H1 (cell line): ENCODE measurements around the gene KEL. TPM values are rescaled to one million over a fixed set of nuclear protein-coding genes. Genes with fewer than 3 reads are reported as not detected.

ENCODE experiments used
- CTCF ChIA-PET: fragments of 300-600 bp; sonication (Branson Sonifier 250); formaldehyde crosslinking; loops from one replicate; lab custom pipeline; 2021; ENCODE audit not compliant: partially characterized antibody; lab: Charles Lee
- POLR2A ChIA-PET: fragments of 300-600 bp; sonication (Branson Sonifier 250); formaldehyde crosslinking; loops from one replicate; lab custom pipeline; 2021; ENCODE audit warnings: inconsistent platforms; ENCODE audit not compliant: partially characterized antibody; lab: Charles Lee
- DNase-seq, 2 experiments: peaks; one replicate each; pipeline versions ENCODE4 v3.0.0 to v3.0.0-alpha.2; 2010 to 2022; ENCODE audit warnings: low spot score in 2 of 2, low read depth in 1 of 2, mixed read lengths in 1 of 2
- FAIRE-seq: peaks from 2 replicates; lab custom pipeline; 2011; peaks lifted over from hg19 to GRCh38; lab: Jason Lieb, UNC
- H2AFZ ChIP-seq: 2 replicates; pipeline ENCODE4 v1.8.1; 2012; ENCODE audit warnings: low read length, inconsistent platforms
- H2AK5ac ChIP-seq: 2 replicates; pipeline ENCODE4 v1.6.1; 2013; ENCODE audit warnings: low read depth, low read length
- H2BK120ac ChIP-seq: replicated peaks from 2 replicates; pipeline ENCODE3; 2013; ENCODE audit warnings: low read depth, low read length, inconsistent platforms
- H2BK12ac ChIP-seq: 2 replicates; pipeline ENCODE4 v1.6.1; 2013; ENCODE audit warnings: low read depth, low read length
- H2BK15ac ChIP-seq: 2 replicates; pipeline ENCODE4 v1.6.1; 2013; ENCODE audit warnings: low read length
- H2BK20ac ChIP-seq: 2 replicates; pipeline ENCODE4 v1.6.1; 2013; ENCODE audit warnings: low read length
- H2BK5ac ChIP-seq: 2 replicates; pipeline ENCODE4 v1.6.1; 2013; ENCODE audit warnings: low read depth, low read length
- H3K14ac ChIP-seq: 2 replicates; pipeline ENCODE4 v1.6.1; 2013; ENCODE audit warnings: inconsistent platforms; ENCODE audit not compliant: insufficient read length
- H3K18ac ChIP-seq: 2 replicates; pipeline ENCODE4 v1.6.1; 2013; ENCODE audit warnings: low read length; ENCODE audit errors: extremely low read depth
- H3K23ac ChIP-seq: 2 replicates; pipeline ENCODE4 v1.6.1; 2013; ENCODE audit warnings: inconsistent platforms; ENCODE audit not compliant: insufficient read length
- H3K23me2 ChIP-seq: 2 replicates; pipeline ENCODE4 v1.6.1; 2013; ENCODE audit warnings: low read depth, low read length
- H3K27ac ChIP-seq: 2 replicates; pipeline ENCODE4 v1.6.1; 2011; ENCODE audit warnings: low read depth, low read length, inconsistent platforms
- H3K27me3 ChIP-seq, 4 experiments: replicated peaks in 1 of 4; 1 replicate in 1 of 4; 2 replicates in 3 of 4; pipeline versions ENCODE4 v1.6.1 to v1.8.1; 2011 to 2013; ENCODE audit warnings: low read length in 3 of 4, mild to moderate bottlenecking in 3 of 4, inconsistent platforms in 2 of 4, mixed read lengths in 2 of 4, moderate library complexity in 1 of 4; ENCODE audit not compliant: control insufficient read depth in 3 of 4, insufficient read depth in 3 of 4; ENCODE audit errors: extremely low read depth in 1 of 4
- H3K36me3 ChIP-seq, 4 experiments: 2 replicates each; pipeline versions ENCODE4 v1.6.1 to v1.8.1; 2011 to 2013; ENCODE audit warnings: mild to moderate bottlenecking in 4 of 4, low read length in 3 of 4, moderate library complexity in 2 of 4, control low read depth in 1 of 4, inconsistent platforms in 1 of 4; ENCODE audit not compliant: insufficient read depth in 4 of 4, control insufficient read depth in 2 of 4
- H3K4ac ChIP-seq: replicated peaks from 2 replicates; pipeline ENCODE3; 2013; ENCODE audit warnings: low read length, low read depth, mixed read lengths, inconsistent platforms; ENCODE audit not compliant: insufficient read length
- H3K4me1 ChIP-seq, 4 experiments: replicated peaks in 1 of 4; 1 replicate in 1 of 4; 2 replicates in 3 of 4; pipeline versions ENCODE4 v1.6.1 to v1.8.1; 2011 to 2013; ENCODE audit warnings: low read length in 3 of 4, inconsistent platforms in 2 of 4, mixed read lengths in 1 of 4; ENCODE audit not compliant: insufficient read depth in 4 of 4, control insufficient read depth in 3 of 4
- H3K4me2 ChIP-seq, 2 experiments: 2 replicates each; pipeline versions ENCODE4 v1.6.1 to v1.8.1; 2011 to 2013; ENCODE audit warnings: low read depth in 2 of 2, low read length in 2 of 2, control low read depth in 1 of 2, inconsistent platforms in 1 of 2, mild to moderate bottlenecking in 1 of 2; ENCODE audit not compliant: insufficient read depth in 1 of 2
- H3K4me3 ChIP-seq, 4 experiments: fragments of 200-600, 300-600 bp in 1 of 4; sonication (generic), shearing (Covaris generic), sonication (Bioruptor Twin) in 1 of 4; 2 replicates each; pipeline versions ENCODE4 v1.5.1 to v1.8.1; 2011 to 2016; ENCODE audit warnings: low read length in 4 of 4, low read depth in 3 of 4, control low read depth in 2 of 4, inconsistent platforms in 2 of 4, mild to moderate bottlenecking in 2 of 4, mixed read lengths in 1 of 4, moderate library complexity in 1 of 4; ENCODE audit not compliant: insufficient read depth in 2 of 4; ENCODE audit errors: extremely low read depth in 1 of 4
- H3K56ac ChIP-seq: replicated peaks from 2 replicates; pipeline ENCODE3; 2013; ENCODE audit warnings: low read depth, mild to moderate bottlenecking, mixed read lengths, low read length, inconsistent platforms; ENCODE audit not compliant: insufficient read length
- H3K79me1 ChIP-seq: 2 replicates; pipeline ENCODE4 v1.6.1; 2013; ENCODE audit warnings: low read depth, low read length, control low read depth
- H3K79me2 ChIP-seq, 2 experiments: 2 replicates each; pipeline versions ENCODE4 v1.6.1 to v1.8.1; 2012 to 2013; ENCODE audit warnings: low read length in 2 of 2, mild to moderate bottlenecking in 2 of 2, inconsistent platforms in 1 of 2; ENCODE audit not compliant: insufficient read depth in 2 of 2, control insufficient read depth in 1 of 2
- H3K9ac ChIP-seq, 4 experiments: replicated peaks in 1 of 4; 1 replicate in 1 of 4; 2 replicates in 3 of 4; pipeline versions ENCODE4 v1.6.1 to v1.8.1; 2011 to 2013; ENCODE audit warnings: low read depth in 3 of 4, low read length in 3 of 4, control low read depth in 2 of 4, mild to moderate bottlenecking in 2 of 4, moderate library complexity in 2 of 4, inconsistent platforms in 1 of 4; ENCODE audit errors: extremely low read depth in 1 of 4
- H3K9me3 ChIP-seq, 2 experiments: 2 replicates each; pipeline versions ENCODE4 v1.6.1 to v1.8.1; 2012 to 2013; ENCODE audit warnings: mild to moderate bottlenecking in 2 of 2, moderate library complexity in 2 of 2, control low read depth in 1 of 2, inconsistent platforms in 1 of 2, low read depth in 1 of 2, low read length in 1 of 2, mixed read lengths in 1 of 2; ENCODE audit not compliant: insufficient read depth in 2 of 2
- H4K20me1 ChIP-seq, 2 experiments: replicated peaks in 1 of 2; 2 replicates each; pipeline versions ENCODE3 to v1.8.1; 2011 to 2013; ENCODE audit warnings: inconsistent platforms in 2 of 2, low read length in 2 of 2, mild to moderate bottlenecking in 1 of 2; ENCODE audit not compliant: insufficient read depth in 2 of 2, control insufficient read depth in 1 of 2
- H4K5ac ChIP-seq: 2 replicates; pipeline ENCODE4 v1.6.1; 2013; ENCODE audit warnings: low read length, low read depth, mixed read lengths, inconsistent platforms; ENCODE audit not compliant: insufficient read length
- H4K8ac ChIP-seq: 2 replicates; pipeline ENCODE4 v1.8.0; 2013; ENCODE audit warnings: mild to moderate bottlenecking, moderate library complexity, low read length, inconsistent platforms; ENCODE audit not compliant: insufficient read depth; ENCODE audit errors: extremely low read depth
- H4K91ac ChIP-seq: replicated peaks from 2 replicates; pipeline ENCODE3; 2013; ENCODE audit warnings: low read length, mixed read lengths, inconsistent platforms; ENCODE audit not compliant: insufficient read length
- BRCA1 ChIP-seq: IDR thresholded peaks from 2 replicates; pipeline ENCODE4 v1.6.1; 2012; ENCODE audit warnings: low read depth, low read length, improper control_type of control experiment
- CBX5 ChIP-seq: fragments of 300-800, 300-1000 bp; sonication (generic); IDR thresholded peaks from 2 replicates; pipeline ENCODE4 v1.7.1; 2016; ENCODE audit warnings: antibody characterized with exemption, low read length, low read depth
- CHD1 ChIP-seq: IDR thresholded peaks from 2 replicates; pipeline ENCODE4 v1.6.1; 2012; ENCODE audit warnings: low read depth, low read length, improper control_type of control experiment
- GTF2F1 ChIP-seq: IDR thresholded peaks from 2 replicates; pipeline ENCODE4 v1.6.1; 2012; ENCODE audit warnings: low read depth, low read length, improper control_type of control experiment, borderline replicate concordance
- POLR2A ChIP-seq, 2 experiments: IDR thresholded peaks; 1 replicate in 1 of 2; 2 replicates in 1 of 2; pipeline ENCODE4 v1.6.1; 2011; ENCODE audit warnings: low read depth in 2 of 2, low read length in 2 of 2, mild to moderate bottlenecking in 2 of 2; ENCODE audit errors: control extremely low read depth in 1 of 2
- SIN3A ChIP-seq, 2 experiments: IDR thresholded peaks in 1 of 2; conservative IDR thresholded peaks in 1 of 2; 2 replicates each; pipeline ENCODE4 v1.6.1; 2011 to 2012; ENCODE audit warnings: low read length in 2 of 2, improper control_type of control experiment in 1 of 2, low read depth in 1 of 2, mild to moderate bottlenecking in 1 of 2
- TAF1 ChIP-seq: IDR thresholded peaks from 2 replicates; pipeline ENCODE4 v1.6.1; 2011; ENCODE audit warnings: mild to moderate bottlenecking, low read depth, low read length
- WGBS, 2 experiments: shearing (Covaris generic) in 1 of 2; methylation state at CpG; one replicate each; pipeline versions ENCODE4 v1.1.6 to v1.1.7; 2013 to 2015; ENCODE audit warnings: low lambda C conversion rate in 2 of 2, mixed read lengths in 2 of 2, inconsistent platforms in 1 of 2, low coverage in 1 of 2, missing lambda C conversion rate in 1 of 2; ENCODE audit not compliant: insufficient replicate concordance in 2 of 2, insufficient coverage in 1 of 2, insufficient read length in 1 of 2; ENCODE audit errors: extremely low coverage in 1 of 2, missing lambda C conversion rate in 1 of 2; 5-methylcytosine and 5-hydroxymethylcytosine counted together
- polyA plus RNA-seq, 7 experiments: library from polyadenylated mRNA; depleted of rRNA in 3 of 7; stranded (reverse) in 5 of 7; unstranded in 2 of 7; fragments of >200 nt in 5 of 7; fragments of 200-250 nt in 2 of 7; gene quantifications; 1 replicate in 5 of 7; 2 replicates in 1 of 7; 4 replicates in 1 of 7; pipeline versions ENCODE4 v1.2.1 to v1.2.3, GENCODE V29; 2011 to 2013; ENCODE audit warnings: missing spikeins in 2 of 7, mixed read lengths in 2 of 7
- total RNA-seq: library from RNA; stranded (reverse); fragmentation: NEBNext Ultra II Directional; extraction: Animal tissue kit (Norgen Biotek cat#: 25700); gene quantifications from 2 replicates; pipeline ENCODE4 v1.2.1, GENCODE V29; 2021

KEL gene
- total and polyA plus RNA-seq, 2 of the 8 experiments (the other 6 are each of a cell fraction or from before 2014, with no cell fraction given), result 1.8 to 1.9 TPM

DNA sequence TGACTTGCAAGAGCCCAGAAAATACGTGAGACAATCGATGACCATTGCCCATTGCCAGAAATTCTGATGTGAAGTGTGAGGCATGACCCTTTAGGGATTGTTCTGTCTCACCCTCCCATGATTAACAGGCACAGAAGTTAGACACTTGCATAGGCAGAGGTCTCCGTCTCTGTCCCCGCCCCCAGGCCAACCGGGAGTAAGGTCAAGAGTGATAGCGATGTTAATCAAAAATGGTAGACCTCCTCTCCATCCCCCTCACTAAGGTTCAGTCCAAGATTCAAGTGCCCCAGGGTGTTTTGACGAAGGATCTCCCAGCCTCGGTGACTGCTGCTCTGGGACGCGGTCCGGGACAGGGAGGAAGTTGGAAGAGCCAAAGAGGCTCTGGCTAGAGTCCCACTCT lies 53.9 kb downstream of the KEL start:
- POLR2A ChIA-PET, result interaction anchor here (1.3 kb wide), 1 partner anchor 9 kb away, joined by 4 read pairs; no protein-coding TSS in a partner anchor
- no peak for FAIRE-seq
- no peak overlapping the region for H2BK12ac ChIP-seq

More for the DNA sequence above, 53.9 kb downstream of the KEL start:
- no peak overlapping the region for H2BK120ac ChIP-seq
- no peak overlapping the region for H3K4ac ChIP-seq
- H2AFZ ChIP-seq, result no peak overlapping the region
- H3K9ac ChIP-seq, result no peak overlapping the region; a peak in 1 of 7 replicates
- H2BK15ac ChIP-seq, result no peak overlapping the region
- H2AK5ac ChIP-seq, result no peak overlapping the region
- H3K23ac ChIP-seq, result no peak overlapping the region
- H3K56ac ChIP-seq, result no peak overlapping the region
- H3K36me3 ChIP-seq, result no peaks in the 10 kb centered on the region
- H3K14ac ChIP-seq, result no peak overlapping the region
- no peaks in the 10 kb centered on the region for H4K20me1 ChIP-seq
- TF ChIP-seq POLR2A (IDR thresholded peaks at IDR 0.05; ENCODE audit: control extremely low read depth in 1 of 2, low read depth in 2 of 2, low read length in 2 of 2) (no peak), TAF1 (no peak), BRCA1 (no peak), CHD1 (no peak), CBX5 (no peak), SIN3A (conservative IDR thresholded peaks at IDR 0.05 in 1 of 2, IDR thresholded peaks at IDR 0.05 in 1 of 2; ENCODE audit: low read depth in 1 of 2, low read length in 2 of 2) (no peak), GTF2F1 (no peak)
- H2BK5ac ChIP-seq, result no peak overlapping the region
- no peaks in the 10 kb centered on the region for H3K23me2 ChIP-seq
- H4K91ac ChIP-seq, result no peak overlapping the region
- H3K27ac ChIP-seq, result no peak overlapping the region
- peaks cover 26 to 31% of the 10 kb centered on the region in 2 experiments for H3K9me3 ChIP-seq
- H3K4me1 ChIP-seq, result no peaks in the 10 kb centered on the region
- WGBS, 2 experiments, result 92% methylated on average over 11 of the region's 11 CpGs; no CpG with 5 or more reads in 1 of the 2 experiments
- H3K79me2 ChIP-seq, result no peaks in the 10 kb centered on the region
- no peak overlapping the region for H4K8ac ChIP-seq
- H4K5ac ChIP-seq, result no peak overlapping the region
- no peaks in the 10 kb centered on the region for H3K79me1 ChIP-seq
- CTCF ChIA-PET, result no interaction called here
- no peaks in the 10 kb centered on the region for H3K27me3 ChIP-seq
- H3K4me2 ChIP-seq, result no peak overlapping the region
- DNase-seq, result no peak
- H3K18ac ChIP-seq, result no peak overlapping the region
- H2BK20ac ChIP-seq, result no peak overlapping the region
- H3K4me3 ChIP-seq, result no peak overlapping the region
